HEK293T (cell line): Measurements from ENCODE around the gene ALKBH8.
"Not testable (repeated sequence)": the region's sequence is repeated elsewhere in the genome, so short reads cannot be mapped to it uniquely, and the experiment has no call there.

Experiments
- CTCF ChIA-PET: fragments of 350-600 bp; formaldehyde crosslinking; extraction: SDS; loops from one replicate; lab custom pipeline; 2021; ENCODE audit warnings: antibody characterized with exemption, inconsistent platforms; lab: Yijun Ruan, JAX
- POLR2A ChIA-PET: fragments of 350-600 bp; formaldehyde crosslinking; extraction: SDS; loops from one replicate; lab custom pipeline; 2020; ENCODE audit warnings: antibody characterized with exemption, inconsistent platforms; lab: Yijun Ruan, JAX
- DNase-seq: peaks from one replicate; pipeline ENCODE4 v3.0.0; 2012; ENCODE audit warnings: mixed read lengths; ENCODE audit errors: extremely low spot score
- ARNT ChIP-seq: fragments of 450-650 bp; IDR thresholded peaks from 2 replicates; pipeline ENCODE4 v1.6.1; 2017; ENCODE audit warnings: mild to moderate bottlenecking
- BHLHE40 ChIP-seq: fragments of 450-650 bp; IDR thresholded peaks from 2 replicates; pipeline ENCODE4 v1.6.1; 2016; ENCODE audit warnings: mild to moderate bottlenecking, moderate library complexity, borderline replicate concordance
- CTBP1 ChIP-seq: fragments of 450-650 bp; IDR thresholded peaks from 2 replicates; pipeline ENCODE4 v1.6.1; 2016; ENCODE audit warnings: borderline replicate concordance
- ELF4 ChIP-seq: fragments of 450-650 bp; IDR thresholded peaks from 2 replicates; pipeline ENCODE4 v1.6.1; 2017; ENCODE audit warnings: antibody characterized with exemption
- FOXA1 ChIP-seq: fragments of 450-650 bp; IDR thresholded peaks from 2 replicates; pipeline ENCODE4 v1.6.1; 2016; ENCODE audit warnings: mild to moderate bottlenecking
- FOXK2 ChIP-seq: fragments of 450-650 bp; IDR thresholded peaks from 2 replicates; pipeline ENCODE4 v1.6.1; 2016; ENCODE audit warnings: mild to moderate bottlenecking
- FOXM1 ChIP-seq: fragments of 450-650 bp; IDR thresholded peaks from 2 replicates; pipeline ENCODE4 v1.6.1; 2017; ENCODE audit warnings: mild to moderate bottlenecking, borderline replicate concordance
- HDGF ChIP-seq: fragments of 450-650 bp; IDR thresholded peaks from 2 replicates; pipeline ENCODE4 v1.6.1; 2017; ENCODE audit warnings: antibody characterized with exemption, borderline replicate concordance
- L3MBTL2 ChIP-seq: fragments of 450-650 bp; conservative IDR thresholded peaks from 2 replicates; pipeline ENCODE4 v1.6.1; 2016; ENCODE audit warnings: mild to moderate bottlenecking
- LEF1 ChIP-seq: fragments of 450-650 bp; IDR thresholded peaks from 2 replicates; pipeline ENCODE4 v1.6.1; 2017; ENCODE audit warnings: mild to moderate bottlenecking, borderline replicate concordance
- NFRKB ChIP-seq: fragments of 450-650 bp; IDR thresholded peaks from 2 replicates; pipeline ENCODE4 v1.6.1; 2016; ENCODE audit warnings: mild to moderate bottlenecking, moderate library complexity
- PKNOX1 ChIP-seq: fragments of 450-650 bp; IDR thresholded peaks from 2 replicates; pipeline ENCODE4 v1.6.1; 2016
- SP1 ChIP-seq: fragments of 450-650 bp; IDR thresholded peaks from 2 replicates; pipeline ENCODE4 v1.6.1; 2017
- SUZ12 ChIP-seq: fragments of 450-650 bp; IDR thresholded peaks from 2 replicates; pipeline ENCODE4 v1.6.1; 2016; ENCODE audit warnings: mild to moderate bottlenecking
- TARDBP ChIP-seq: fragments of 450-650 bp; IDR thresholded peaks from 2 replicates; pipeline ENCODE4 v1.6.1; 2016
- ZNF384 ChIP-seq: fragments of 450-650 bp; IDR thresholded peaks from 2 replicates; pipeline ENCODE4 v1.6.1; 2016

The ALKBH8 gene

DNA sequence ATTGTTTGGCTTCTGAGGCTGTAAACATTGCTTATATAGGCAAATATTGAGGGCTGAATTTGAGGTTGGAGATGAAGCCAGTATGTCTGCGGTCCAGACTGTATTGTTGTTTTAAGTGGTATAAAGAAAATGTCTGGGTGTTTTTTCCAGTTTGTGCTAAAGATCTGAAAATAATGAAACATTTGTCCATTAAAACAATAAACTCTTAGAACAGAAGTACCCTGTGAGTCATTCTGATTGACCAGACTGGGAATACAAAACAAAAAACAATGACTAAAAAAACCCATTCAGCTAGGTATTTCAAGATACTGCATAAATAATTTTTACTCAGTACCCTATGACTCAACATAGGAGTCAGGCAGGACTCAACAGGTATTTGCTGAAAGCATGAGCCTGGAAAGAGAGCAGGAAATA lies 20.4 kb downstream of the ALKBH8 start:
- CTCF ChIA-PET: interaction anchor here (0.7 kb wide), 1 partner anchor 68 kb away, joined by 5 read pairs; no protein-coding TSS in a partner anchor

GRCh38 chr11:107538821-107539220 lies 26.7 kb downstream of the ALKBH8 start:
- CTCF ChIA-PET: interaction anchor here (1.4 kb wide), 1 partner anchor 10 kb away, joined by 5 read pairs; no protein-coding TSS in a partner anchor
- no peak for DNase-seq
- TF ChIP-seq ZNF384 (no peak), ELF4 (no peak), BHLHE40 (no peak), FOXM1 (no peak), NFRKB (no peak), LEF1 (no peak), TARDBP (no peak), FOXA1 (no peak), CTBP1 (no peak), HDGF (no peak), SUZ12 (no peak), SP1 (no peak), L3MBTL2 (no peak), ARNT (no peak), FOXK2 (no peak), PKNOX1 (no peak)
- POLR2A ChIA-PET: no interaction called here

More for the DNA sequence above, 20.4 kb downstream of the ALKBH8 start:
- no peak for TF ChIP-seq L3MBTL2
- TF ChIP-seq SUZ12: no peak
- no peak for TF ChIP-seq FOXA1
- POLR2A ChIA-PET: interaction anchor here (1.4 kb wide), 1 partner anchor 87 kb away, joined by 3 read pairs; the partner anchor contains the start of gene CWF19L2
- no peak for DNase-seq

DNA sequence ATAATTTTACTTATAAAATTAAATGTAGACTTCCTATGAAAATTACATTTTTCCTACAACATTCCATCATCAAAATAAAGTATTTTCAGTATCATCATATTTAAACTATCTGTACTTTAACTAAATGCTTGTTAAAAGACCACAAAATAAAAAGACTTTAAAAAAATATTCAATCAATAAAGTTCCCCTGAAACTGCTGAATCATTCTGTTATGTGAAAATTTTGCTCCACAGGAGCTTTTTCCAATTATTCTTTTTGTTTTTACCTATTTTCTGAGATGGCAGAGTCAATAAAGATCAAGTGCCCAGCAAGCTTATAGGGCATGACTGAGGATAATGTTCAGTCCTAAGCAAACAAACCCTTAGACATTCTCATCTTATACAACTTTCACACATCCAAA lies 27.3 kb downstream of the ALKBH8 start:
- CTCF ChIA-PET: no interaction called here
- TF ChIP-seq SUZ12: no peak
- no peak for TF ChIP-seq L3MBTL2
- no peak for TF ChIP-seq FOXM1
- no peak for TF ChIP-seq SP1
- no peak for TF ChIP-seq FOXK2
- no peak for TF ChIP-seq ARNT
- TF ChIP-seq HDGF: no peak
- POLR2A ChIA-PET: no interaction called here
- DNase-seq: no peak

DNA sequence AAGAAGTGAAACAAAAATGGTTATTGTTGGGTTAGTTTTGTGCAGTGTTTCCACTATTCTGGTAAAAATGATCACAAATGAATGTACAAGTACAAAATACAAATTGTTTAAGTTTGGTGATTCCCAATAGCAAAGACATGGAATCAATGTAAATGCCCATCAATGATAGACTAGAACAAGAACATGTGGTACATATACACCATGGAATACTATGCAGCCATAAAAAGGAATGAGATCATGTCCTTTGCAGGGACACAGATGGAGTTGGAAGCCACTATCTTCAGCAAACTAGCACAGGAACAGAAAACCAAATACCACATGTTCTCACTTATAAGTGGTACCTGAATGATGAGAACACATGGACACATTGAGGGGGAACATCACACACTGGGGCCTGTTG lies 28.4 kb downstream of the ALKBH8 start:
- CTCF ChIA-PET, POLR2A ChIA-PET, DNase-seq: not testable (repeated sequence)

GRCh38 chr11:107526197-107526596 lies 39.3 kb downstream of the ALKBH8 start:
- POLR2A ChIA-PET: no interaction called here
- CTCF ChIA-PET: no interaction called here
- no peak for DNase-seq
- TF ChIP-seq SUZ12: no peak
- TF ChIP-seq L3MBTL2: no peak
- no peak for TF ChIP-seq PKNOX1
- TF ChIP-seq ZNF384: no peak
- TF ChIP-seq LEF1: no peak
- no peak for TF ChIP-seq SP1
- TF ChIP-seq TARDBP: no peak
- no peak for TF ChIP-seq BHLHE40
- TF ChIP-seq HDGF: no peak
- no peak for TF ChIP-seq FOXK2
- no peak for TF ChIP-seq FOXA1
- TF ChIP-seq CTBP1: no peak
- no peak for TF ChIP-seq NFRKB
- no peak for TF ChIP-seq ARNT
- no peak for TF ChIP-seq ELF4

GRCh38 chr11:107508858-107509244 lies 56.7 kb downstream of the ALKBH8 start:
- POLR2A ChIA-PET: no interaction called here
- CTCF ChIA-PET: no interaction called here
- DNase-seq: no peak
- TF ChIP-seq PKNOX1: no peak
- no peak for TF ChIP-seq NFRKB
- TF ChIP-seq FOXM1: no peak
- TF ChIP-seq L3MBTL2: no peak
- no peak for TF ChIP-seq SUZ12

DNA sequence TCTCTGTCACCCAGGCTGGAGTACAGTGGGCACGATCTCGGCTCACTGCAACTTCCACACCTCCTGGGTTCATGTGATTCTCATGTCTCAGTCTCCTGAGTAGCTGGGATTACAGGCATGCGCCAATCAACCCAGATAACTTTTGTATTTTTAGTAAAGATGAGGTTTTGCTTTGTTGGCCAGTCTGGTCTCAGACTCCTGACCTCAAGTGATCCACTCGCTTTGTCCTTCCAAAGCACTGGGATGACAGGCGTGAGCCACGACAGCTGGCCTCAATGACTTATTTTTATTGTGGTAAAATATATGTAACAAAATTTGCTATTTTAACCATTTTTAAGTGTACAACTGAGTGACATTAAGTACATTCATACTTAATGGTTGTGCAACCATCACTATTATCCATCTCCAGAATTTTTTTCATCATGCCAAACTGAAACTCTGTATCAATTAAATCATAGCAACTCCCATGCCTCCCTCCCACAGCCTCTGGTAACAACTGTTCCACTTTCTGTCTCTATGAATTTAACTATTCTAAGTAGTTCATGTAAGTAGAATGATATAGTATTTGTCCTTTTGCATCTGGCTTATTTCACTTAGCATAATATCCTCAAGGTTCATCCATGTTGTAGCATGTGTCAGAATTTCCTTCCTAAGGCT lies 57.2 kb downstream of the ALKBH8 start:
- ChIA-PET POLR2A (no interaction called here), CTCF (no interaction called here)
- DNase-seq: no peak
- no peak for TF ChIP-seq TARDBP
- TF ChIP-seq L3MBTL2: no peak
- no peak for TF ChIP-seq FOXK2
- no peak for TF ChIP-seq FOXM1
- TF ChIP-seq CTBP1: no peak
- no peak for TF ChIP-seq SUZ12
- TF ChIP-seq HDGF: no peak
- no peak for TF ChIP-seq PKNOX1
- no peak for TF ChIP-seq BHLHE40
